T-helper 1 cell (primary cell): Measurements from ENCODE around the gene TPPP2.

Experiments
- DNase-seq, 5 donors: peaks; one replicate each; pipeline ENCODE4 v3.0.0-alpha.2; 2012 to 2020

The TPPP2 gene

GRCh38 chr14:21081521-21082142, 51.6 kb downstream of the TPPP2 start:
- no peak for DNase-seq
